HG03060 (cell line): ENCODE data around the gene MYL12B.

Experiments
- ATAC-seq: cut with Tn5 transposase; IDR thresholded peaks from one replicate; pipeline ENCODE4 v1.9.1; 2021; ENCODE audit warnings: low read depth, moderate number of reproducible peaks; ENCODE audit not compliant: unreplicated experiment

MYL12B gene

DNA sequence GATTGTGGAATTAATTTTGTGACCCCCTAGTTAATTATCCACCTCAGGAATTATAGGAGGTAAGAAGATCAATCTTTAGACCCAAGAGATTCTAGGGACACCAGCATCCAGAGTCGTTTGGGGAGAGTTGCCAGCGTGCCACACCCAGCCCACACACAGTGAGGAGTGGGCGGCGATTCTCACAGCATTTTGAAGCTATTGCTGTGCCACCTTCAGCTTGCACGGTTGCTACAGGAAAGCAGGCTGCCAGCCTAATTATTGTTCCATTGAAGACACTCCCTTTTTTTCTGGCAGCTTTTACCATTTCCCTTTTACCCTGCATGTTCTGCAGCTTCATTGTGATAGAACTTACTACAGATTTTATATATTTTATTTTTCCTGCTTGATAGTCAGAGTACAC lies 27.5 kb upstream of the MYL12B start:
- no peak for ATAC-seq

DNA sequence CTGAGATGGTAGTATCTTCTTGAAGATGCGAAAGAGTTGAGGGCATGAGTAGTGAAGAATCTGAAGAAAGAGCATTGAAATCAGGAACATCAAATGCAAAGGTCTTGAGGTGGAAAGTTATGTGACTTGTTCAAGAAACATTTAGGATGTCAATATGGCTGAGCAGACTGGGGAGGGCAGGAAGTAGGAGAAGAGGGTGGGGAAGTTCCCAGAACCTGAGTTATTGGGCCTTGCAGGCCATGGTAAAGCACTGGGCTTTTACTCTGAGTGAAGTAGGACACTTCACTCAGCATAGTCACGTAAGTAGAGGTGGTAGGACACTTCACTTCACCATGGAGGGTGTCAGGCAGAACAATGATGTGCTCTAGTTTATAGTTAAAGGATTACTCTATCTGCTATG lies 26.1 kb upstream of the MYL12B start:
- ATAC-seq: no peak

DNA sequence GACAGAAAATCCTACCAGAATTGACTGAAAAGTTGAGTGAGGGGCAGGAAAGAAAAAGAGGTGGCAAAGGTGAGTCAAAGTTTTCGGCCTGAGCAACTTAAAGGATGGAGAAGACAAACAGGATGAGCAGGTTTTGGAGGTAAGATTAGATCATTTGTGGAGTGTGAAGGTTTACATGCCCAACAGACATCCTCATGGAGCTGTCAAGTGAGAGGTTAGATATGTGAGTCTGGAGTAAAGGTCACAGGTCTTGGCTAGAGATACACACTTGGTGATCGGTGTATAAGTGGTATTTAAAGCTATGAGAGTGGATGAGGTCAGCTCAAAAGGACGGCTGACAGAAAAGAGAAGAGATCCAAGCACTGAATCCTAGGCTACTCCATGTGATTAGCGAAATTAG lies 25.5 kb upstream of the MYL12B start:
- no peak for ATAC-seq

DNA sequence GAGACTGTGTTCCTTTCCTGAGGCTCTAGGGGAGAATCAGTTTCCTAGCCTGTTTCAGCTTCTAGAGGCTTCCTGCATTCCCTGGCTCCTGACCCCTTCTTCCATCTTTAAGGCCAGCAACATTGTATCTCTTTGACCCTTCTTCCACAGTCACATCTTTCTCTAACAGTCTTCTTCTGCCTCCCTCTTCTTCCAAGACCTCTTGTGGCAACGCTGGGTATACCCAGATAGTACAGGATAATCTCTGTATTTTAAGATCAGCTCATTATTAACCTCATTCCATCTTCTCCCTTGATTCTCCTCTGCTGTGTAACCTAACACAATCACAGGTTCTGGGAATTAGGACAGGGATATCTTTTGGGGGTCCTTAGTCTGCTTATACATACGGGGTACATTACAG lies 23.2 kb upstream of the MYL12B start:
- no peak for ATAC-seq

DNA sequence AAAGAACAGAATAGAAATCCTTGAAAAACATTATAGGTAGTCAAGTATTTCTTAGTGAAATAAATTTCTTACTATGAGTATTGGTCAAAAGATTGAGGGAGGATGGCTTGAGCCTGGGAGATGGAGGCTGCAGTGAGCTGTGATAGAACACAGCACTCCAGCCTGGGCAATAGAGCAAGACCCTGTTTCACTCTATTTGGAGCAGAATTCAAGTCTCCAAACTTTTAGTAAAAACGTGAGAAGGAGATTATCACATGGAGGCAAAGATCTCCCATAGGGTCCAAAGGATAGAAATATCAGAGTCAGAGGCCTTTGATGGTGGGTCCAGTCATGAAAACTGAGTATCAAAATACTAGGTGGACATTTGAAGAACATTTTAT lies 16.8 kb upstream of the MYL12B start:
- ATAC-seq: no peak

DNA sequence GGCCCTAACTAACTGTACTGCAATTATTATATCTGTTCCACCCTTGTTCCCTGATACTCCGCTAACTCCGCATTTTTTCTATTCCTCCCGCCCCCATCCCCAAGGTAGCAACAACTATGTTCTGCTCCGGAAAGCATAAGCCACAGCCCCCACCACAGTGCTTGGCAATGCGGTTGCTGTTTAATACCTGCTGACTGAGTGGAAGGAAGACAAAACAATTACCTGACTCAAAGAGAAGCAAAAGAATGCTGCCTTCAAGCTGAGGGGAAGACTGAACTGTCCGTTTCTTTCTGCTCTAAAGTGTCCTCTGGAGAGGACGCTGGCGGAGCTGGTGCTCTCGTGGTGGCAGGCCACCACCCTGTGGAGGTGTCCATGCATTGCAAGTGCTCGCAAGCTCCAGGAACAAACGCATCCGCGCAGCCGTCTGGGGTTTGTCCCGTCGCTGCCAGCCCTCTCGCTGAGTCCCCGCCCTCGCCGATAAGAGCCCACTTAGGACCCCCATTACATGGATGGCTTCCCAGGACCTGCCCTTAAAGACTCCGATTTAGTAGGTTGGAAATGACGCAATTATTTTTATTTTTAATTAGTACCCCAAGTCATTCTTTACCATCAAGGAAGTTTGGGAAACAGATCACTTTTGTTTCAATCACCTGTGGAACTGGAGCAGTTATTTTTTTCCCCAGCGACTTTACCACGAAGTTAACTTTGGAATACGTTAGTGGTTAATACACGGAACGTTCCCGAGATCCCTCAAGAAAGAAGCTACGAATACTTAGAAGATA lies 15.9 kb upstream of the MYL12B start:
- ATAC-seq: no peak

DNA sequence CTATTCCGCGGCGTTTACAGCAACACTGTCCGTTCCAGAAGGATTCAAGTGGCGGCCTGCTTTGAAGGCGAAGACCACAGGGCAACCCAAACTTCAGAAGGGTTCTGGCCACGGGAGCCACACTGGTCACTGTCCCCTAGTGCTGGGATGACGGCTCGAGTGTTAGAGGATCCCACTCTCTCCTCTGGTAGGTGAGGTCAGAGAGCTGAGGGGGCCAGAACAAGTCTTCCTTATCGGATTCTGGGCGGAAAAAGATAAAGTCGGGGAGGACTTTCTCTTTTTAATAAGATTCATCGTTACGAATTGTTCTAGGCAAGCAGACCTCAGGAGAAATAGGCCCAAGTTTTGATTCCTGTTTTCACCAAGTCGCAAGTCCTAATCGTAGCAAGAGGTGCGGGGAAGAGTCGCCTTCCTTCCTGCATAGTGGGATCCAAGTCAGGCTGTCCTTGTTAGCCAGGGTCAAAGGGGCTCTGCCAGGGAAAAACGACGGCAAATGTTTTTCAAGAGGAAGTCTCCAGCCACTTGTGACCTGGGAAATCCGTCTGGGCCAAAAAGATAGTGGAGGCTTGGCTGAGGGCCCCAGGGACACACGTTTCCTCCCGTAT lies 15.2 kb upstream of the MYL12B start:
- no peak for ATAC-seq

DNA sequence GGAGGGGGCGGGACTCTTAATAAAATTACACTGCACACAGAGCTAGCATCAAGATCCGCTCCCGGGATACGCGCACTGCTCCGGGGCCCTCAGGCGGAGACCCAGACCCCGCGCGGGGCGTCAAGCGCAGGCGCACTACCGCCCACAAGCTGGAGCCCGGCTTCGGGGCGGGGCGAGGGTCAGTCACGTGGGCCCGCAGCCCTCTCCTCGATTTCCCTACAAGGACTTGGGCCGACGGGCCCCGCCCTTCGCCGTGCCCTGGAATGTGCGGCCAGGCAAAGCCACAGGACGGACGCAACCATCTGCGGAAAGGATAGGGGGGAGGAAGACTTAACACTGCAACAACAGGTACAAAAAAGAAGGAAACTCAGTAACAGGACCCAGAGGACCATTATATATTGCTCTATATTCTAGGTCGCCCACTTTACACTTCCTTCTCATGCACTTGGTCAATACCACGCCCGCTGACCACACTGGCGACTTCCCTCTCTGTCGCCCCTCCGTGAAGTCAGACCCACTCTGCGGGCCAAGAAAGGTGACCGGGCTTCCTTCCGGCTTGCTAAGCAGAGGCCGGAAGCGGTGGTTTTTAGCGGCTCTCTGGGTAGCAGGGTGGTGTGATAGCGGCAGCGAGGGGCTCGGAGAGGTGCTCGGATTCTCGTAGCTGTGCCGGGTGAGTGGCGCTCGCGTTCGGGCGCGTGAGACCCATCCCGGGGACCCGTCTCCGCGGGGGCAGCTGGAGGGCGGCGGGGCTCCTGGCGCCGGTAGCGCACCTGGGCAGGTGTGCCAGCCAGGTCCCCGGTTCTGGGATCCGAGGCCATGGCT lies 14.5 kb upstream of the MYL12B start, which contains the start of gene MYL12A:
Gene MYL12A (plus strand): TSS at position 562 of the 822 bp plus-strand sequence. CDS start 5,447 bp downstream, outside the sequence.
- ATAC-seq: peak; percentile 54

DNA sequence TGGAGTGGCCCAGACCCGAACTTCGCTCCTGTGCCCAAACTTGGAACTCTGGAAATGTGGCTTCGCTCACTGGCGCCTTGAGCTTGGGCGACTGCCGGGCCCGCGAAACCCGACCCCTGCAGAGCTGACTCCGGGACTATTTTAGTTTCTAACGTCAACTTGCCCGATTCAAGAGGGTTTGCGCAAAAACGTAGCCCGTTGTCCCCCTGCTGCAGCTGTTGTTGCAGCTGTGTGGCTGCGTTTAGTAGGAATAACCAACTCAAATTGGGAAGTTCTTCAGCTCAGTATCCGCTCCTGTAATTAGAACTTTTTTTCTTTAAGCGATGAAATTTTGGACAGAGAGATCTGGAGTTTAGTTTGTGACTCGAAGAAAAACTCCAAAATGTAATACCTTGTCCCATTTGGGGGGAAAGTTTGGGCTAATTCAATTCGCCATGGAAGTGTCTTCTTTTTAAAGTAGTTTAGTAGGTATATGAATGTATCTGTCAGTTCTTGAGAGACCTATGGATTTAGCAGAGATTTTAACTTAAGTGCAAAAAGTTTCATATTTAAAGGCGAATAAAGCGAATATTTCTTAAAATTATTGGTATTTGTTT lies 13.8 kb upstream of the MYL12B start:
- ATAC-seq: no peak

DNA sequence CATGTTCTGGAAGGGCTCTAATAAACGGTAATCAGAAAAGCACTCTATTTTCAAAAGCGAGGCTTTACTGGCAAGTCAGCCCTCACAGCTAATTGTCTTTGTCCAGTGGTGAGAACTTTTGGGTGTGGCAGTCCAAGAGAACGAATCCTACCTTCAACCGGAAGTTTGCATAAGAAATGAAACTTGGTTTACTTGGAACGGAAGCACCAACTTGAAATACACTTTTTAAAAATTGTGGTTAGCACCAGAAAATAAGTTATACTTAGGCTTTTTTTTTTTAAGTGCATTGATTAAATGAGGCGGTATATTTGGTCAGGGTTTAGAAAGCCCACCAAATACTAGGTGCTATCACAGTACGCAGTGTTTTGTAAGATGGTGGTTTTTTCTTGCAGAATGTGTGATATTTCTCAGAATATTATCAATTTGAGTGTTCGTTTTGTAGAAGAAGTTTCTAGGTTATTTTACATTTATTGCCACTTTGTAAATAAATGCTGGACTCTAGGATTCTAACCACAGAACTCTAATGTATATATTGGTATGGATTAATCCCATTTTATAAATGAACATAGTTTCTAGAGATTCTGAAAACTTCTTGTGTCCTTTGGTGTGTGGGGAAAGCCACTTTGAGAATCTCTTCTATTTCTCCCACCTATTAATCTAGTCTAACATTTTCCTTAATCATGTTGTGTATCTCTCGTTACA lies 13.1 kb upstream of the MYL12B start:
- ATAC-seq: no peak

DNA sequence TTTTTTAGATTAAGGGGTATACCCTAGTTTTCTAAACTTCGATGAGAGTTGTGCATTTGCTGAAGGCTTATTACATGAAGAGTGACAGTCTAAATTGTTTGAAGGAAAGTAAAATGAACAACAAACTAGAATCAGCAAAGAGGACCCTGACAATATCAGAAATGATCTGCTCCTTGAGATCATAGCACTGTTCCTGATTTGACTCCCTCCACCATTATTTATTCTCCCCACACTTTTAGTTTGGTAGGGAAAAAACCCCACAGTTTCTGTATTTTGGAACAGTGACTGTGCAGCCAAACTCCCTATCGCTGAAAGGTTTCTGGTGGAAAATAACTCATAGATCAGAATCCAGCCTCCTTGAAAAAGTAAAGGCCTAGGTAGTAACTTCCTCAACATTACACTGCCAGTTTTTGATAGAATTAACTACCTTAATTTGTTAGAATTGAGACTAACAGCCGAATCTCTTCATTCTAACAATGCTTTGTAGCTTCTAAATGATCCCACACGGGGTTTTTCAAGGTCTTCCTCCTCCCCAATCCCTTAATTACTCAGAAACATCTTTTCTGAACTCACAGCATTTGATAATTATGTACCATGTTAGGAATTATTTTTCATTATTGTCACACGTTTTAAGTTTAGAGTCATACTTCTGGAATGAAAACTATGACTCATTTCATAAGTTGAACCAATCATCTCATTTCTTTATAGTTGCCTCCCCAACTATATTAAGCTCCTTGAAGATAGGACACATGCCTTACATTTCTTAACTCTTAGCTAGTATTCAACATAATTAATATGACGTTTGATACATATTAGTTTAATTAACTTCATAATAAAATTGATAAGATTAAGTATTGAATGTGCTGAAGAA lies 11.5 kb upstream of the MYL12B start:
- ATAC-seq: no peak

DNA sequence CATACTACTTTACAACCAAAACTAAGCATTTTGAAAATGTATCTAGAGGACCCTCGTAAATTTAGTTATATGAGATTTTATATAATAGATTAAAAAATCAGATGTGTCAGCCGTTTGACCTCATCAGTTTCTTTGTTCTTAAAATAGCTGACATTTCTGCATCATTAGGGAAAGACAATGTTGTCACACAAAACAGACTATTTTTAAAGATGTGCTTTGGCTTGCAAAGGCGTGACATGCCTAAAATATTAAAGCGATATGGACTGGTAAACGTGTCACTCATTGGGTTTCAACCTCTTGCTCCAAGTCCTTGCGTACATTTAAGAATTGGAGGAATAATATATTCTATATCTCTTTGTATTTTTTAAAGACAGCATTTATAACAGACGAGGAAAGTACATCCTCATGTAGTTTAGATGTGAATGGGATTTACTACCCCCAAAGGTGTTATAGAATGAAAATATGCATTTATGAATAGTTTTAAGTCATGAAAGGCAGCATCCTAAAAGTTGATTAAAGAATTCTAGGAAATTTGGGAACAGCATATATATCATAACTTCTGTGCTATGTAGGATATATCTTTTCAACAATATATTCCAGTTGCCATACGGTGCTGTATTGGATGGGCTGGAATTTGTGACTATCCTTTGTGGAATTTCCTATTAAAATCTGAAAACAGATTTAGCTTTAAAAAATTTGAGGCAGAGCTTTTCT lies 10.5 kb upstream of the MYL12B start:
- ATAC-seq: no peak

DNA sequence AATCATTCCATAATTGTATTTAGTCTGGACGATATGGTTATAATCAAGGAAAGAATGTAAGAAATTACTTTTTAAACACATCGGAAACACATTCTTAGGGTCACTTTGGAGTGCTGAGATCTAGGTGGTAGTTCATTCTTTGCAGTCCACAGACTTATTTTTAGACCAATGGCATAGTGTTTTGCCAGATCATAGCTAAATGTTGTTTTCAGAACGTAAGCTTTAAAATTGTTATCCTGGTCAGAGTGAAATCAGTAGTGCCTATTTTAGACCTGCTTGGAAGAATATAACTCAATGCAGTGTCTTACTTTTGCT lies 10.0 kb upstream of the MYL12B start:
- no peak for ATAC-seq

DNA sequence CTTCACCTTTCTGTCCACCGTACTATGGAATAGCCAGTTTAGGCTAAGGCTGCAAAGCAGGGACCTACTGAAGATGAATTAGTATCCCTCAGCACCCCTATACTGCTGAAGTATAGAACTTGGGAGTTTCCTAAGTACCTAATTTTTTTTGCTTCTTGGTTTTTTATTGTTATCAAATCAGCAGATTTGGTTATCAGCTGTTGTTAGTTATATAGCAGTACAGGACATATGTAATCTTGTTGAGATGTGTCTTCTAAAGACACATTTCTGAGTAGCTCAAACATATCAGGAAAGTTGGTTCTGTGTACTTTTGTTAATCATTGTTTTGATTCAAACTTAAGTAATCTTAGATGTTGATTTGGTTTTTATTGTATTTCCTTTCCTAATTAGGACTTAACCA lies 9.1 kb upstream of the MYL12B start:
- no peak for ATAC-seq

DNA sequence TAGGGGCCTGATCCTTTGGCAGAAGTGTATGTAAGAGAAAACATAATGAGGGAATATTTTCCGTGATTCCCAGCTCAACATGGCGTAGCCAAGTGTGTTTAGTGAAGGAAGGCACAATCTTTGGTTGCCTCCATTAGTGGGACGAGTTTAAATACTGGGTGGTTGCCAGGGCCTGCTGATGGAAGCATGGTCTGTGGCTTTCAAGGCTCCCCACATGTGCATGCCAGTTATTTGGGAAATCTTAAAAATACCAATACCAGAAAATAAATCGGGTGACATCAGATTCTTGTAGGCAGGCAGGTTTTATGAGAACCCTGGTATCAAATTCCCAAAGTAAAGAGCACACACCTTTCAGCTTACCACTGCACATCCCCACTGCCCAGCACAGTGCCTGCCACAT lies 7.2 kb upstream of the MYL12B start:
- no peak for ATAC-seq

DNA sequence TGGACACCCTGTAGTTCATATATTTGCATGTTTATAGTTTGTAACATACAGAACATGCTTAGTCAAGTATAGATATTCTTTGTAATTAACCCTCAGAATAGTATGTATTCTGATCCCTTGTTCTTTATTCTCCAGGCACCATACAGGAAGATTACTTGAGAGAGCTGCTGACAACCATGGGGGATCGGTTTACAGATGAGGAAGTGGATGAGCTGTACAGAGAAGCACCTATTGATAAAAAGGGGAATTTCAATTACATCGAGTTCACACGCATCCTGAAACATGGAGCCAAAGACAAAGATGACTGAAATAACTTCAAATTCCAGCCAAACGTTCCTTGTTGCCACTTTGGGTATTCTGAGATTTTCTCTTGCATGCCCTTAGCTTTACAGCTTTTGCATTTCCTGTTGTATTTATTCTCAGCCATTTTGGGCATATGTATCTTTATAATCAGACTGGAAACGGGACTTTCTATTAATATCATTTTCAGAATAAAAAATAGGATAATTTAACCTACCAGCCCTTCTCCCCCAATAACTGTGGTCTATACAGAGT lies 6.2 kb upstream of the MYL12B start:
- ATAC-seq: no peak

DNA sequence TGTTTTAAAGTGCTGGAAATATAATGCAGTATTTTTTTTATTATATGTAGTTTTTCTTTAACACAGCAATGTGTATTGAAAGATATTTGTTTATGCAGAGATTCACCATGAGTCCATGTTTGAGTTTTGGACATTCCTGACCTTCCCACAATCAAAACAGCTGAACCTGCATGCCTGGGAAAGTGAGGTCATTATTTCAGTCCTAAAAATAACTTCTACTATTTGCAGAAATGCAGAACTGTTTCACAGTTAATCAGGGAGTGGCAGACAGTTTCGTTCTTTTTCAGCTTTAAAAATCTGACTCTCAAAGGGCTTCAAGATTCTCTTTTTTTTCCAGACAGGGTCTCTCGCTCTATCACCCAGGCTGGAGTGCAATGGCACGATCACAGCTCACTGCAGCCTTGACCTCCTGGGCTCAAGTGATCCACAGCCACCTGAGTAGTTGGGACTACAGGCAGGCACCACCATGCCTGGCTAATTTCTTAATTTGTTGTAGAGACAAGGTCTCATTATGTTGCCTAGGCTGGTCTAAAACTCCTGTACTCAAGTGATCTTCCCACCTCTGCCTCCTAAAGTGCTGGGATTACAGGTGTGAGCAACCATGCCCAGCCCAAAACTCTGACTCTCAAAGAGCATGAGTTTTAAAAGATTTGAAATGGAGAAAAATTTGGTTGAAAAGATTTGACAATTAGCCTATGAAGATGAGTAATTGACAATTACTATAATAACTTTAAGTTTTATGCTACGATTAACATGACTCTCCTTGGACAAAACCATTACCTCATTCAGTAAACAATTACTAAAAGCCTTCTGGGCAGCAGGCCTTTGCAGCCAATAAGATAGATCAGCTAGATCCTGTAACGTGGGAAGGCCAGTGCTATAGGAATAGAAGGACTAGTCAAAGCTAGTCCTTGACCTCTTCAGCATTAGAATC lies 5.0 kb upstream of the MYL12B start:
- no peak for ATAC-seq

DNA sequence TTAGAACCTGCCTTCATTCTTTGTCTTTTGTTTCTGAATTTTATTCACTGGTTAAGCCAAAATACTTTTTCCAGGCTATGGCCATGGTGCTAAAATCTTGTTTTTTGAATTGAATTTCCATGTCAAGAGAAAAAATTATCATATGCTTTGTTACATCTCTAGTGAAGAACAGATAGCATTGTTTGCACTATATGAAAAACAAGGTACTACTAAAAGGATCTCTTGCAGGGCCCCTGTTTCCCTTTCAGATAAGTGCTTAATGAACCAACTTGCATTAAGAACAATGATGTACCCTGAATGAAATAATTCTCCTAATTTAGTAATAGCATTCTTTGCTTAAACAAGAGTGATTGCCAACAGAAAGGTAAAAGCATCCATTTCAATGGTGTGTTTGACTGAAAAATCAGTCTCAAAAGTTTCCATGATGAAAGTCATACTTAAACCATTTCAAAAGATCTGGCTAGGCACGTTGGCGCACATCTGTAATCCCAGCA lies 4.3 kb upstream of the MYL12B start:
- no peak for ATAC-seq
